SW 1271 (cell line): ENCODE measurements around the gene SLC25A22.

Experiments
- DNase-seq, 2 experiments: peaks; one replicate each; lab custom pipeline; 2025; lab: John Stamatoyannopoulos, UW

SLC25A22 gene

DNA sequence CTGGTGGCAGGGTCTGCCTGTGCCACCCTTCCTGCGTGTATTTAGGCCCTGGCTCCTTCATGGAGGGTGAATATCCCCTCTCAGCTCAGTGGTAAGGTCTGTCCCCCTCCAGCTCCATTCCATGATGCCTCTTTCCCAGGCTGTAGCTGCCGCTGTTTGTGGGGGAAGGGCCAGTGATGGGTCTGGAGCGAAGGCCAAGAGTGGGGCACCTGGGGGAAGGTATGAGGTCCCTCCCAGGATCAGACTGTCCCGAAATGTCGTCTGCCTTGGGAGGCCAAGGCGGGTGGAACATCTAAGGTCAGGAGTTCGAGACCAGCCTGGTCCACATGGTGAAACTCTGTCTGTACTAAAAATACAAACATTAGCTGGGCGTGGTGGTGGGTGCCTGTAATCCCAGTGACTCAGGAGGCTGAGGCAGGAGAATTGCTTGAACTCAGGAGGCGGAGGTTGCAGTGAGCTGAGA, 35.8 kb upstream of the SLC25A22 start:
- no peak for DNase-seq

DNA sequence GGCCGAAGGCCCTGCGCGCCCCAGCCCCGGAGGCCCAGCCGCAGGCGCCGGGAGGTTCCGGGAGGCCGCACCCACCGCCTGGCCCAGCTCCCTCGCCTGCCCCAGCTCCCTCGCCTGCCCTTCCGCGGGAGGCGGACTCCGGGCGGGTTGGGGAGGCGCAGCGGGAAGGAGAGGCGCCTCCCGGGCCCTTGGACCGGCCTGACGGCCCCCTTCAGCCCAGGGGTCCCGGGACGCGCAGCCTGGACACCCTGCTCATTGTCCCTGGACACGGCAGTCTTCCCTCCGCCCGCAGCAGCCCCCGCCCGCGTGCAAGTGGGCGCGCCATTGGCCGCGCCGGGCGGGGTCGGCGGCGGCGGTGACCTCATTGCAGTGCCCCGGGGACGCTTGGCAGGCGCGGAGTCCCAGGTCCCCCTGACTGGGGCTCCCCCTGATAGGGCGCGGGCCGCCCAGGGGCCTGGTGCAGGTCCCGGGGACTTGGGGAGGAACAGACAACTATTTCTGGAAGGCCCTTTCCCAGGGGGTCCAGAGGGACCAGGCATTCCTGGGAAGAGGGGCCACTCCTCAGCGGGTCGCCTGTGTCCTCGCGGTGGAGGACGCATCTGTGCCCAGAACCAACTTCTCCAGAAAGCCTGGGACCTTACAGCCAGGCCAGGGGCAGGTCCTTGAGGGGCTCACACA, 35.2 kb upstream of the SLC25A22 start:
- DNase-seq: no peak

DNA sequence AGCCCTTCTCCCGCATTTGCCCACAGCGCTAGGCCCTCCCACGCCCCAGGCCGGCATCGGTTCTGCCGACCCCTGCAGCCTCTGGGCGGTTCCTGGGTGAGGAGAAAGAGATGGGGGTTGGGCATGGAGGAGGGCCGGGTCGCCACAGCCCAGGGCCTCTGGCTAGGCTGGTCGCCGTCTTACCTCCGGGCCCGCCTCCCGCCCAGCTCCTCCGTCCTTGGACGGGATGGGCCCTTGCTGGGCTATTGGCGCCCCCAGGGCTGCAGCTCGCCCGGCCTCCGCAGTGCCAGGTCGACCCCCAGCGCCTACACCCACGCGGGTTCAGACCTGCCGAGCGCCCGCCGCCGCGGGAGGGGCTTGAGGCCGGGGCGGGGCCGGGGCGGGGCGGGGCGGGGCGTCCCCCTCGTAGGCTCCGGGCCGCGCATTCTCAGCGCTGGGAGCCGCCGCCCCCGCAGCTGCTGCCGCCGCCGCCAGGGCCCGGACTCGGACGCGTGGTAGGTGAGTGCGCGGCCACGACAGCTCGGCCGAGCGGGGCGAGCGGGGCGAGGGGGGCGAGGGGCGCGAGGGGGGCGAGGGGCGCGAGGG, 34.5 kb upstream of the SLC25A22 start, which contains the start of gene CD151:
Gene CD151, plus strand, starts transcription at position 424 of the 585 bp plus-strand sequence. CDS start 3,118 bp downstream, outside the sequence.
- DNase-seq: peak in 1 of 2 experiments; percentile 67

DNA sequence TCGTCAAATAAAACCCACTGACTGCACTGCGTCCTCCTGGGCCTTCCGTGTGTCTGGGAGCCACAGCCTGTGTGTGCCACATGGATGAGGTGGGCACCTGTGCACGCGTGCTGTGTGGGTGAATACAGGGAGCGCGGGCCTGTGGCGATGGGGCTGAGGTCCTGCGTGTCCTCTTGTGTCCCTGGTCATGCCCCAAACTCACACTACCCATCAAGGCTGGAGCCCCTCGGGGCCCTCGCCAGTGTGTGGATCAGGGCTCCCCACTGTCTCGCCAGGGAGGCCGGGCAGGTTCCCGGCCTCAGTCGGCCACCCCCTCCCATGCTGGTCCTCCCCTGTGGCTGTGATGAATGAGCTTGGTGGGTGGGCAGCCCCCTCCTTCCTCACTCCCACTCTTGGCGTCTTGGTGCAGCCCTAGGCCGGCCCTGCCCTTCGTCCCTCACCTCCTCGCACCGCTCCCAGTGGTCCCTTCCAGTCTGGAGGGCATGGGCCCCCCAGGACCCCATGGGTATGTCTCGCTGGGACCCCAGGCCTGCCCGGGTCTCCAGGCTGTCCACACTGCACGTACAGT, 34.0 kb upstream of the SLC25A22 start:
- DNase-seq: no peak

DNA sequence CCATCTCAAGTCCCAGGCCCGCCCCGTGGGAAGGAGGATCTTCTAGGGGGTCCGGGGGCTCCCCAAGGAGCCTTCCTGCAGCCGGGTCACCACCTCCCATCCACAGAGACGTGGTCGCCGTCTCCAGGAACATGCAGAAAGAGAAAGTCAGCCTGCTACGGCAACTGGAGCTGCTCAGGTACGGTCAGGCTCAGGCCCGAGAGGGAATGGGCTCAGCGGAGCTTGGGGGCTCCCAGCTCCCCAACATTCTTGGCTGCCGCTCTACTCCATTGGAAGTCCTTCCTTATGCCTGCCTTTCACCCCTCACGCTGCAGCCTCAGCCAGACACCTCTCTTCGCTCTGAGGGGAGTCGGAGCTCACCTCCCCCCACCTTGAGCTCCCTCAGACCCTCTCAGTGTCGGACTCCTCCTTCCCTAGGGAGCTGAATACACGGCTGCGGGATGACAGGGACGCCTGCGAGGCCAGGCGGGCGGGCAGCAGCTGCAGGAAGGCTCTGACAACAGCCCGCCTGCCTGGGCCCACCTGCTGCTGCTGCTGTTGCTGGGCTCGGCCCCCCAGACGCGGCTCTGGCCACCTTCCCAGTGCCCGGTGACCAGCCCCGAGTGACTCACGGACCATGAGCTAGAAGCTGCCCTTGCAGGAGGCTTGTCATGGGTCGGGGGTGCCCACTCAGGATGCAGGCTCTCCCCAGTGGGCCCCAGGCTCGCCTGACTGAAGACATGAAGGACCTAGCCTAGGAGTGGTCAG, 33.2 kb upstream of the SLC25A22 start:
- no peak for DNase-seq

DNA sequence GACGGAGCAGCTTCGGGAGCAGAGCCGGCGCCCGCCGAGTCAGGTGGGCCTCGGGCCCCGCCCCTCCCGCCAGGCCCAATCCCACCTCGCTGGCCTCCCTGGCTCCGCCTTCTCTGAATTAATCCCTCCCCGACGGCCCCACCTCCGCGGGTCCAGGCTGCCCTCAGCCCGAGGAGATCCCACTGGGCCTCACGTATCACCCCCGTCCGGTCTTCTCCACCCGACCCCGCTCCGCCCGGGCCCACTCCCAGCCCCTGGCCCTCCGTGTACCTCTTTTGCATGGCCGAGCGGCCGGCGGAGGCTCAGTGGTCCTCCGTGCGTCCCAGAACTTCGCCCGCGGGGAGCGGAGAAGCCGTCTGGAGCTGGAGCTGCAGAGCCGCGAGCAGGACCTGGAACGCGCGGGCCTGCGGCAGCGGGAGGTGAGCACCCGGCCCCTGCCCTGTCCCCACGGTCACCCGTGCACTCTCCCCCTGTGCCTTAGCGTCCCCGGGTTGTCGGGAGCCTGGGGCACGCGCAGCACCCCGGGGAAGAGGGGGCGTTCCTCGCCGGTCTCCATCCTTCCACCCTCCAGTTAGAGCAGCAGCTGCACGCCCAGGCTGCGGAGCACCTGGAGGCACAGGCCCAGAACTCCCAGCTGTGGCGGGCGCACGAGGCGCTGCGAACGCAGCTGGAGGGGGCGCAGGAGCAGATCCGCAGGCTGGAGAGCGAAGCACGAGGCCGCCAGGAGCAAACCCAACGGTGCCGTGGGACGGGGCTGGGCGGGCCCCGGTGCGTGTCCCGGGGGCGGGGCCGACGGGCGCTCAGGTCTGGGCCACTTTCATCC, 32.4 kb upstream of the SLC25A22 start:
- DNase-seq: no peak

DNA sequence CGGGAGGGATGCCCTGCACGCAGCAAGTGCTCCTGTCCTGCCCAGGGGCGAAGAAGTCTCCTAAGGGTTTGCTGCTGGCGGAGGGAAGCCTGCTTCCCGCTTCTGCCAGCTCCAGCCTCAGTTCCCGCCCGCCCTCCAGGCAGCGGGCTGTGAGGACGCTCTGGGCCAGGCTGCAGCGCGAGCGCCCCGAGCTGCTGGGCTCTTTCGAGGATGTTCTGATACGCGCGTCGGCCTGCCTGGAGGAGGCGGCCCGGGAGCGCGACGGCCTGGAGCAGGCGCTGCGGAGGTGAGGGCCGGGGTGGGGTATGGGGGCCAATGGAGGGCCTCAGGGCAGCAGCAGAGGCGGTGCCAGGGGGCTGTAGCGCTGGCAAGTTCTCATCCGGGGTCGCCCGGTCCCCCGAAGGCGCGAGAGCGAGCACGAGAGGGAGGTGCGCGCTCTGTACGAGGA, 31.8 kb upstream of the SLC25A22 start:
- DNase-seq: no peak

DNA sequence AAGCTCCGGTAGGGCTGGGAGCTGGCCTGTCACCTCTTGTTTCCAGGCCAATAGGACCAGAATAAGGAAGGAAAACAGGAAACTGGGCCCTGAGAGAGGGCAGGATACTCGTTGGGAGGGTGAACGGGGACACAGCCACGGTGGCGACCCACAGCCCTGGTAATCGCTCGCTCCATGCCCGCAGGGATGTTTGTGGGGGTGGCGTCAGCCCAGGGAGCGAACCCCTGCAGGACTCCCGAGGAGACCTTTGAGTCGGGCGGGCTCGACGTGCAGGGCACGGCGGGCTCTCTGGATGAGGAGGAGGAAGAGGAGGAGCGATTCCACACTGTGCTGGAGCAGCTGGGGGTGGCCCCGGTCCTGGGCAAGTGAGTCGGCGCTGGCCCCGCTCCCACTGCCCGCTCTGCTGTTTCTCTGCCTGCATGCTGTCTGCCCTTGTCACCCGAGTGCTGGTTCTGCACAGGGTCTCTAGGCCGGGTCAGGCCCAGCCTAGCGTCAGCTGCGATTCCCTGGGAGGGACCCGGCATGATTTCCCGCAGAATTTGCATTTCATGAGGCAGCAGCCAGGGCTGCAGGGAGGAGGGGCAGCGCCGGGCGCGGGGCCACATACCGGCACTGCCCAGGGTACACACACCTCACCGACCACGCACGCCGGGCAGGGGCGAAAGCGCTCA, 31.2 kb upstream of the SLC25A22 start:
- DNase-seq: no peak

DNA sequence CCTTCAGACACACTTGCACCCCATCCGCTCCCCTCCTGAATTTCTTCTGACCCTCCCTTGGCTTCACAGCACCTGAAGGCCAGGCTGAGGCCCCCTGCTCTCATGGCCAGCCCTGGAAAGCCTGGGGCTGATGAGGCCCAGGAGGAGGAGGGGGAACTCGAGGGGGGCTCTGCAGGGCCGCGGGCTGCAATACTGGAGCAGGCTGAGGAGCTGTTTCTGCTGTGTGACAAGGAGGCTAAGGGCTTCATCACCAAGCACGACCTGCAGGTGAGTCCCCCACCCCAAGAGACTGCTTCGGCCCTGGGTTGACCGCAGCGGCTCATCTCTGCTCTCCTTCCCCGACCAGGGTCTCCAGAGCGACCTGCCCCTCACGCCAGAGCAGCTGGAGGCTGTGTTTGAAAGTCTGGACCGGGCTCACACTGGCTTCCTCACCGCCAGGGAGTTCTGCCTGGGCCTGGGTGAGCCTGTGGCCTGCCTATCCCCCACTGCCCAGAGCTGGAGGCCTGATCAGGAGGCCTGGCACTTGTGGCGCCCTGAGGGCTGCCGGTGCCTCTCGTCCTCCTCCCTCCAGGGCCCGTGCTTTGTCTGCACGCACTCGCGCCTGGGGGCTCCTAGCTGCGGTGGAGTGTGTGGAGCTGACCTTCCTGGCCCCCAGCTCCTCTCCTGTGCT, 30.6 kb upstream of the SLC25A22 start:
- DNase-seq: no peak

DNA sequence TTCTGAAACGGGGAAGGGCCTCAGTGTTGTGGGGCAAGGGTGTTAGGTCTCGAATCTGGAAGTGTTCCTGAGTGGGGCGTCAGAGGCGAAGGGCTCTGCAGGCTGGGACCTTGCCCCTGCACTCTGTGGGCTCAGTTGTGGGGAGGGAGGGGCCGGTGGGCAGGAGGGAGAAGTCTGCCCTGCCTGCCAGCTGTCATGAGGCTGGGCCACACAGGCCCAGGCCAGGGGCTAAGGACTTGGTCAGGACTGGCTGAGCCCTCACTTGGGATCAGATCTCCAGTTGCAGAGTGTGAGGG, 29.8 kb upstream of the SLC25A22 start, which contains the start of gene CRACR2B:
Gene CRACR2B, plus strand, starts transcription at position 23 of the 296 bp plus-strand sequence. CDS start 689 bp downstream, outside the sequence.
- DNase-seq: no peak

DNA sequence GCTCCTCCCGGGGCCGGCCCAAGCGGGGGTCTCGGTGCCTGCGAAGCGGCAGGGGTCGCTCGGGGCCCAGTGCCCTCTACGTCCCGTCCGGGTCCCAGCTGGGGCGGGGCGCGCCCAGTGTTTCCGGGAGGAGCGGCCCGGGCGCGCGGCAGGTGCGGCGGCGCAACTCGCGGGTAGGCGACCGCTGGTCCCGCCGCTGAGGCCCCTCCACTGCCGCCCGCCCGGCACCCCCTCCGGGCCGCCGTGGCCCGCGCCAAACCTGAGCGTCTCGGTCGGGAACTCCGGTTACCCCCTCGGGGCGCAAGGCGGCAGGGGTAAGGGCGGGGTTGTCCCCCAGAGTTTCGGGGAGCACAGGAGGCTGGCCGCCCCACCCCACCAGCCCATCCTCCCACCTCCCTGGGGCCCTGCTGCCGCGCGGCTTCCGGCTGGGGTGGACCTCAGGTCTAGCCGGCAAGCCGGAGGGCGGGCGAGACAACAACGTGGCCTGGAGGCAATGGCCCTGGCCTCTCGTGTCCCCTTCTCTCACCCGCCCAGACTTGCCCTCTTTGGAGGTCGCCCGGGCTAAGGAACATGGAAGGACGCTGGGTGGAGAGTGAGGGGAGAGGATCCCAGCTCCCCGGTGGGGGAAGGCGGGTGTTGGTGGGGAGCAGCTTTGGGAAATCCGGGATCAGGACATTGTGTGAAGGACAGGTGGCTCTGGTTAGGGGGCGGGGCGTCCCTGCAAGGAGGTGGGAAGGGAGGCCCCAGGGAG, 29.2 kb upstream of the SLC25A22 start:
- no peak for DNase-seq

DNA sequence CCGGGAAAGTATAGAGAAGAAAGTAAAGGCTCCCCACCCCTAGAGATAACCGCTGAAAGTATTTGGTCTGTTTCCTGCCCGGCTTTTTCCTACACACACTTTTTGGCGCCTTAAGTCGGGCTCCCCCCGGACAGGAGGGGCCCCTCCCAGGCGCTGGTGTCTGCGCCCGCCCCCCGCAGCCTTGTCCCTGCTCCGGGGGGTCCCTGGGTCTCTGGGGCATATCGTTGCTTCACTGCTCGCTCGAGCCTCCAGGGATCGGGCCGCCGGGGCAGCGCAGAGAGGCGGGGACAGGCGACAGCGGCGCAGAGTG, 28.7 kb upstream of the SLC25A22 start:
- DNase-seq: no peak

DNA sequence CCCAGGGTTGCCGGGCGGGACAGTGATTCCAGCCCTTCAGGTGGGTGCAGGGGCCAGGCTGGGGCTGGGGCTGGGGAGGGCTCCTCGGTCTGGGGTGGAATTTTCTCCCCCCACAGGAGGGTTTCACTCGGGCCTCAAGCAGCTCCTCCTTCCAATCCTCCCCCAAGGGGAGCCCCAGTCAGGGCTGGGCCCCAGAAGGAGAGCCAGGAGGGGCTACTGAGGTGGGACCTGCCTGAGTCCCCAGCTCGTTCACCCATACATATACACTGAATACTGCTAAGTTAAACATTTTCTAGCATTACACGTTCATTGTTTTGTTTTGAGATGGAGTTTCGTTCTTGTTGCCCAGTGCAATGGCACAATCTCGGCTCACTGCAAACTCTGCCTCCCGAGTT, 28.1 kb upstream of the SLC25A22 start:
- DNase-seq: no peak

DNA sequence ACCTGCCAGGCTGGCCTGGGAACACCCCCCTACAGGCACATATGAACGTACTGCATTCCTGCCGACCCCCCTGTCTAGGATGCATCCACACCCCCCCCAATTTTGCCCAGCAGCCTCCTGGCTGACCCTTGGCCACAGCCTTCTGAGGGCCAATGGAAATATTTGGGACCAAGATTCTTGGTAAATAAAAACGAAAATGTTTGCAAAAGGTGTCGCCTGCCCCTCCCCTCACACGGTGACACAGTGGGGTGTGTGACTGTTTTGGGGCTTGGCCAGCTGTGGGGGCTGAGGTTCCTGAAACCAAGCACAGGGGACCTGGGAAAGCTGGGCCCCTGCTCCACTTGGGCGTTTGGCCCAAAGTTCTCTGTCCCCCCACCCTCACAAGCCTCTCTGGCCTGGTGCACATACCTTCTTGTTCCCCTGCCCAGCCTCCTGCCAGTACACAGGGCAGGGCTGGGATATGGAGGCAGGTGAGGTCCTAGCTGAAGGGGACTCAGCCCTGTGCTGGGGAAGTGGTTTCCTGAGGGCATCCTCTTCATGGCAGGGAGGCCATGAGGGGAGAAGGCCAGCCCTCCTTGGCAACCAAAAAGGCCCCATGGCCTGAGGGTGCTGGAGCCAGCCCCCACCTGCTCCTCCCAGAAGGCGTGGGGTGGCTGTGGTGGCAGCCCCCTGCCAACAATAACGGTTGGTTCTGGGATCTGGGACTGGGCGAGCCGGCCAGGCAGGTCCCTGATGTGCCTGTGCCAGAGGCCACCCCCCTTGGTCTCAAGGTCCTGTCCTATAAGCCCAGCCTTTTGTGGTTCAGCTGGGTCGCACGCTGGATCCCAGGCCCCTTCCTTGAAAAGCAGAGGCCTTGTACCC, 27.5 kb upstream of the SLC25A22 start:
- DNase-seq: no peak

DNA sequence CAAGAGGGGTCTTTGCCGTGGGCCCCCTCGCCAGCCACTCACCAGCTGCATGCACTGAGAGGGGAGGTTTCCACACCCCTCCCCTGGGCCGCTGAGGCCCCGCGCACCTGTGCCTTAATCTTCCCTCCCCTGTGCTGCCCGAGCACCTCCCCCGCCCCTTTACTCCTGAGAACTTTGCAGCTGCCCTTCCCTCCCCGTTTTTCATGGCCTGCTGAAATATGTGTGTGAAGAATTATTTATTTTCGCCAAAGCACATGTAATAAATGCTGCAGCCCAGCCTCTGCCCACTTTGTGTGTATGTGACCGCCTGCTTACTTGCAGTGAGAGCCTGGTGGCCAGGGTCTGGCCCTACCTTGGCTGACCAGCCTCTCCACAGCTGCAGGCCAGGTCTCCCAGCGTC, 26.9 kb upstream of the SLC25A22 start:
- DNase-seq: no peak

DNA sequence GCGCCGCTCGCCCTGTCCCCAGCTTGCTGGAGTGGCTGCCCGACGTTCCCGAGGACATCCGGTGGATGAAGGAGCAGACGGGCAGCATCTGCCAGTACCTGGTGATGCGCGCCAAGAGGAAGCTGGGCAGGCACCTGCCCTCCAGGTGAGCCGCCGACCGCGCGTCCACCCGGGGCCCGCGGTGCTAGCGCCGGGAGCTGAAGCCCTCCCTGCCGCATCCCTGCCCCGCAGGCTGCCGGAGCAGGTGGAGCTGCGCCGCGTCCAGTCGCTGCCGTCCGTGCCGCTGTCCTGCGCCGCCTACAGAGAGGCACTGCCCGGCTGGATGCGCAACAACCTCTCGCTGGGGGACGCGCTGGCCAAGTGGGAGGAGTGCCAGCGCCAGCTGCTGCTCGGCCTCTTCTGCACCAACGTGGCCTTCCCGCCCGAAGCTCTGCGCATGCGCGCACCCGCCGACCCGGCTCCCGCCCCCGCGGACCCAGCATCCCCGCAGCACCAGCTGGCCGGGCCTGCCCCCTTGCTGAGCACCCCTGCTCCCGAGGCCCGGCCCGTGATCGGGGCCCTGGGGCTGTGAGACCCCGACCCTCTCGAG, 26.3 kb upstream of the SLC25A22 start:
- DNase-seq: no peak

DNA sequence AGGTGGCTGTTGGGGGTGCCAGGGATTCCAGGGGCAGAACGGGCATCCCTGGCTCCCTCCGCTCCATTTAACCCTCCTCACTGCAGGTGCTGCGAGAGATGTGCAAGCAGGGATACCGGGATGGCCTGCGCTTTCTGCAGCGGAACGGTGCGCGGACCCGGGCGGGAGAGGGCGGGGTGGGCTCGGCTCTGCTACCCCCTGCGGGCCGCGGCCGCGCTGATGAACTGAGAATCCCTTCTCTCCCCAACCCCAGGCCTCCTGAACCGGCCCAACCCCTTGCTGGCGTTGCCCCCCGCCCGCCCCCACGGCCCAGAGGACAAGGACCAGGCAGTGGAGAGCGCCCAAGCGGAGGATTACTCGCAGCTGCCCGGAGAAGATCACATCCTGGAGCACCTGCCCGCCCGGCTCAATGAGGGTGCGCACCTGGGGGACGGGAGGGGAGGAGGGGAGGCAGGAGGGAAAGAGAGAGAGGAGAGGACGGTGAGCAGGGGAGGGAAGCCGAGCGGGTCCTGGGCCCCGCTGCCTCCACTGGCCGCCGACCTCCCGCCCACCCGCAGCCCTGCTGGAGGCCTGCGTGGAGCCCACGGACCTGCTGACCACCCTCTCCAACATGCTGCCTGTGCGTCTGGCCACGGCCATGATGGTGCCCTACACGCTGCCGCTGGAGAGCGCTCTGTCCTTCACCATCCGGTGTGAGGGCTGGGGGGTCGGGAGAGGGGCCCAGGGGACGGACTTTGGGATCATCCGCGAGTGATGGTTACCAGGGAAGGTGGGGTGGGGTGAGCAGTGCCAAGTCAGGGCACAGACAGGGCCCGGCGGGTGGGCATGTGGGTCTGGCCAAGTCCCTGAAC, 25.6 kb upstream of the SLC25A22 start:
- no peak for DNase-seq
